Right lobe of liver (tissue), 6 donors: ENCODE results near the gene LRP1. TPM values are rescaled to one million over a fixed set of nuclear protein-coding genes. Genes with fewer than 3 reads are reported as not detected.

Source experiments
- ATAC-seq, 4 donors: fragments of 200-7000 bp; cut with Tn5 transposase; one replicate each; pipeline ENCODE4 v1.9.1; 2020; ENCODE audit warnings: mild to moderate bottlenecking in 4 of 4, moderate library complexity in 4 of 4
- DNase-seq, 3 donors: peaks; one replicate each; pipeline ENCODE4 v3.0.0-alpha.2; 2020
- H3K27ac ChIP-seq, 3 donors: fragments of 200-600 bp; one replicate each; pipeline ENCODE4 v1.8.0; 2022
- H3K27me3 ChIP-seq, 2 donors: fragments of 200-600 bp; one replicate each; pipeline ENCODE4 v1.8.0; 2022
- H3K36me3 ChIP-seq, 4 donors: fragments of 200-600 bp; sonication (generic) in 1 of 4; one replicate each; pipeline versions ENCODE4 v1.5.1 to v1.8.0; 2017 to 2022; ENCODE audit warnings: control low read depth in 1 of 4
- H3K4me1 ChIP-seq, 4 donors: fragments of 200-600 bp; sonication (generic) in 1 of 4; one replicate each; pipeline versions ENCODE4 v1.5.1 to v1.8.0; 2017 to 2022; ENCODE audit warnings: control low read depth in 1 of 4
- H3K4me3 ChIP-seq, 3 donors: fragments of 200-600 bp; one replicate each; pipeline ENCODE4 v1.8.0; 2022
- H3K9me3 ChIP-seq, 4 donors: fragments of 200-600 bp; sonication (generic) in 1 of 4; one replicate each; pipeline versions ENCODE4 v1.5.1 to v1.8.0; 2017 to 2022; ENCODE audit warnings: control low read depth in 1 of 4
- POLR2A ChIP-seq: fragments of 450-650 bp; IDR thresholded peaks from one replicate; pipeline ENCODE4 v1.6.1; 2017; ENCODE audit warnings: antibody characterized with exemption, mild to moderate bottlenecking
- WGBS: methylation state at CpG from one replicate; pipeline ENCODE4 v1.1.6; 2018; ENCODE audit warnings: low coverage, low lambda C conversion rate; ENCODE audit not compliant: insufficient coverage; ENCODE audit errors: missing lambda C conversion rate; 5-methylcytosine and 5-hydroxymethylcytosine counted together
- intact Hi-C, 2 donors: fragments of 100-400 bp; cut with DNase I; formaldehyde crosslinking; loops; one replicate each; pipeline versions ENCODE4 v1.11.2 to v1.14.1; 2022
- total RNA-seq, 6 experiments: library from RNA; depleted of rRNA in 2 of 6; stranded (reverse); fragments of >200 nt in 2 of 6; fragmentation: NEBNext Ultra II Directional in 3 of 6; extraction: Animal tissue kit (Norgen Biotek cat#: 25700) in 3 of 6; gene quantifications; one replicate each; pipeline versions ENCODE4 v1.1.0 to v1.2.4, GENCODE V29; 2016 to 2023
- TF ChIP-seq, protein P1 (sequence below), 4 donors: fragments of 200-600 bp in 3 of 4; fragments of 450-650 bp in 1 of 4; IDR thresholded peaks; one replicate each; pipeline versions ENCODE4 v1.5.1 to v1.8.0; 2016 to 2022; ENCODE audit warnings: antibody characterized with exemption in 4 of 4, mild to moderate bottlenecking in 2 of 4
- donor health status: DM: no; HTN: yes; CAD: no.
- donor health status: DM: no; HTN: no; CAD: no.
- donor health status: DM: no; HTN: no; CAD: no.
- donor health status: DM: no; HTN: yes; CAD: no.
- donor health status: DM: no; HTN: yes; CAD: no.

The LRP1 gene
- total RNA-seq, 6 experiments from 2014 or later = 268 to 387 (median 301) TPM

DNA sequence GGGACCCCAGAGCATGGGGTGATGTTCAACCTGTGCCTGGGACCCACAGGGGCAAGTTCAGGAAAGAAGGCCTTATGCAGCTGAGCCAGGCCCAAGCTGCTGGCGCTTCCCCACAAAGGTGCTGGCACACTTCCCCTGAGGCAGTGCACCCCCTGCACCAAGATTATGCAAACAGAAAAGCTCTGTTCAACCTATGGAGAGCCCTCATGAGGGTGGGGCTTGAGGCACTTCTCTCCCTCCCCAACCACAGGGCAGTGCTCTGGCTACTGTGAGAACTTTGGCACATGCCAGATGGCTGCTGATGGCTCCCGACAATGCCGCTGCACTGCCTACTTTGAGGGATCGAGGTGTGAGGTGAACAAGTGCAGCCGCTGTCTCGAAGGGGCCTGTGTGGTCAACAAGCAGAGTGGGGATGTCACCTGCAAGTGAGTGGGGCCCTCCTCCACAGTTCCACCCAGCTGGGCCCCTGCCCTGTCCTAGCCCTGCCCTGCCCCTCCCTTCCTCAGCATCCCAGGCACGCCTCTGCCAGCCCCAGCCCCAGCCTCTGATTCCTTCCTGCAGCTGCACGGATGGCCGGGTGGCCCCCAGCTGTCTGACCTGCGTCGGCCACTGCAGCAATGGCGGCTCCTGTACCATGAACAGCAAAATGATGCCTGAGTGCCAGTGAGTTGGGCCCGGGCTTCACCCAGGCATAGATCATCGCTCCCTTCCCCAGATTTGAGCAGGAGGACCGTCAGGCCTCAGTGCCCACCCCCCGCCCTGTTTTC is 82.8 kb downstream of the LRP1 start:
- no peak overlapping the region for H3K4me3 ChIP-seq
- no peaks in the 10 kb centered on the region for H3K27me3 ChIP-seq
- WGBS = 60% methylated on average over 1 of the region's 16 CpGs
- peaks cover 0 to 1% (median 0%) of the 10 kb centered on the region in 4 donors for H3K4me1 ChIP-seq
- peaks cover 0 to 69% (median 38%) of the 10 kb centered on the region in 4 donors for H3K36me3 ChIP-seq
- TF ChIP-seq, protein P1, sequence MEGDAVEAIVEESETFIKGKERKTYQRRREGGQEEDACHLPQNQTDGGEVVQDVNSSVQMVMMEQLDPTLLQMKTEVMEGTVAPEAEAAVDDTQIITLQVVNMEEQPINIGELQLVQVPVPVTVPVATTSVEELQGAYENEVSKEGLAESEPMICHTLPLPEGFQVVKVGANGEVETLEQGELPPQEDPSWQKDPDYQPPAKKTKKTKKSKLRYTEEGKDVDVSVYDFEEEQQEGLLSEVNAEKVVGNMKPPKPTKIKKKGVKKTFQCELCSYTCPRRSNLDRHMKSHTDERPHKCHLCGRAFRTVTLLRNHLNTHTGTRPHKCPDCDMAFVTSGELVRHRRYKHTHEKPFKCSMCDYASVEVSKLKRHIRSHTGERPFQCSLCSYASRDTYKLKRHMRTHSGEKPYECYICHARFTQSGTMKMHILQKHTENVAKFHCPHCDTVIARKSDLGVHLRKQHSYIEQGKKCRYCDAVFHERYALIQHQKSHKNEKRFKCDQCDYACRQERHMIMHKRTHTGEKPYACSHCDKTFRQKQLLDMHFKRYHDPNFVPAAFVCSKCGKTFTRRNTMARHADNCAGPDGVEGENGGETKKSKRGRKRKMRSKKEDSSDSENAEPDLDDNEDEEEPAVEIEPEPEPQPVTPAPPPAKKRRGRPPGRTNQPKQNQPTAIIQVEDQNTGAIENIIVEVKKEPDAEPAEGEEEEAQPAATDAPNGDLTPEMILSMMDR (IDR thresholded peaks at IDR 0.05) = no peak
- TF ChIP-seq POLR2A = no peak
- intact Hi-C loops = no loop called here
- no peak overlapping the region for H3K27ac ChIP-seq
- no peaks in the 10 kb centered on the region for H3K9me3 ChIP-seq
- ATAC-seq (no peak), DNase-seq (no peak)

DNA sequence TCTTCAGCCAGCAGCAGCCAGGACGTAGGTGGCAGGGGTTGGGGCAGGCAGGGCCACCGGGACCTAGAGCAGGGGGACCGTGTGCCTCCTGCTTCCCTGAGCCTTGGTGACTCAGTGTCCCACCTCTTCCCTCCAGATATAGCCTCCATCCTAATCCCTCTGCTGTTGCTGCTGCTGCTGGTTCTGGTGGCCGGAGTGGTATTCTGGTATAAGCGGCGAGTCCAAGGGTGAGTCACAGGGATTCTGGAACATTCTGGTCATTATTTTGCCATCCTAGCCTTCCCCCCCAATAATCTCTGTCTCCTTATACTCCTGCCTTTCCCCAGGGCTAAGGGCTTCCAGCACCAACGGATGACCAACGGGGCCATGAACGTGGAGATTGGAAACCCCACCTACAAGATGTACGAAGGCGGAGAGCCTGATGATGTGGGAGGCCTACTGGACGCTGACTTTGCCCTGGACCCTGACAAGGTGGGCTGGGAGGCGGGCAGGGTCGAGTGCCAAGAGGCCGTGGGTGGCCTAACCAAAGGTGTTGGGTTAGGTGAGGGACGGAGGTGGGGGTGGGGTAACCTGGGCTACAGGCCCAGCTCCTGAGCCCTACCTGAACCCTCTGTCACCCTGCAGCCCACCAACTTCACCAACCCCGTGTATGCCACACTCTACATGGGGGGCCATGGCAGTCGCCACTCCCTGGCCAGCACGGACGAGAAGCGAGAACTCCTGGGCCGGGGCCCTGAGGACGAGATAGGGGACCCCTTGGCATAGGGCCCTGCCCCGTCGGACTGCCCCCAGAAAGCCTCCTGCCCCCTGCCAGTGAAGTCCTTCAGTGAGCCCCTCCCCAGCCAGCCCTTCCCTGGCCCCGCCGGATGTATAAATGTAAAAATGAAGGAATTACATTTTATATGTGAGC is 83.8 kb downstream of the LRP1 start:
- Histone ChIP-seq H3K4me3 (no peak overlapping the region), H3K36me3 (peaks cover 0 to 59% (median 31%) of the 10 kb centered on the region in 4 donors), H3K9me3 (no peaks in the 10 kb centered on the region), H3K27ac (no peak overlapping the region), H3K27me3 (no peaks in the 10 kb centered on the region), H3K4me1 (peaks cover 0 to 9% (median 0%) of the 10 kb centered on the region in 4 donors)
- 77% methylated on average over 17 of the region's 27 CpGs for WGBS
- ATAC-seq = no peak
- intact Hi-C loops = no loop called here
- DNase-seq = no peak
- TF ChIP-seq, protein P1 (IDR thresholded peaks at IDR 0.05) = no peak
- no peak for TF ChIP-seq POLR2A

DNA sequence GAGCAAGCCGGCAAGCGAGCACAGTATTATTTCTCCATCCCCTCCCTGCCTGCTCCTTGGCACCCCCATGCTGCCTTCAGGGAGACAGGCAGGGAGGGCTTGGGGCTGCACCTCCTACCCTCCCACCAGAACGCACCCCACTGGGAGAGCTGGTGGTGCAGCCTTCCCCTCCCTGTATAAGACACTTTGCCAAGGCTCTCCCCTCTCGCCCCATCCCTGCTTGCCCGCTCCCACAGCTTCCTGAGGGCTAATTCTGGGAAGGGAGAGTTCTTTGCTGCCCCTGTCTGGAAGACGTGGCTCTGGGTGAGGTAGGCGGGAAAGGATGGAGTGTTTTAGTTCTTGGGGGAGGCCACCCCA is 84.4 kb downstream of the LRP1 start:
- H3K27ac ChIP-seq = no peak overlapping the region
- TF ChIP-seq, protein P1 (IDR thresholded peaks at IDR 0.05) = no peak
- no peak for DNase-seq
- H3K9me3 ChIP-seq = no peaks in the 10 kb centered on the region
- H3K4me1 ChIP-seq = peaks cover 0 to 14% (median 0%) of the 10 kb centered on the region in 4 donors
- intact Hi-C loops = no loop called here
- peaks cover 0 to 53% (median 28%) of the 10 kb centered on the region in 4 donors for H3K36me3 ChIP-seq
- H3K27me3 ChIP-seq = peaks cover 0 to 2% of the 10 kb centered on the region in 2 donors
- WGBS = 83% methylated on average over 3 of the region's 7 CpGs
- no peak for ATAC-seq
- no peak overlapping the region for H3K4me3 ChIP-seq

DNA sequence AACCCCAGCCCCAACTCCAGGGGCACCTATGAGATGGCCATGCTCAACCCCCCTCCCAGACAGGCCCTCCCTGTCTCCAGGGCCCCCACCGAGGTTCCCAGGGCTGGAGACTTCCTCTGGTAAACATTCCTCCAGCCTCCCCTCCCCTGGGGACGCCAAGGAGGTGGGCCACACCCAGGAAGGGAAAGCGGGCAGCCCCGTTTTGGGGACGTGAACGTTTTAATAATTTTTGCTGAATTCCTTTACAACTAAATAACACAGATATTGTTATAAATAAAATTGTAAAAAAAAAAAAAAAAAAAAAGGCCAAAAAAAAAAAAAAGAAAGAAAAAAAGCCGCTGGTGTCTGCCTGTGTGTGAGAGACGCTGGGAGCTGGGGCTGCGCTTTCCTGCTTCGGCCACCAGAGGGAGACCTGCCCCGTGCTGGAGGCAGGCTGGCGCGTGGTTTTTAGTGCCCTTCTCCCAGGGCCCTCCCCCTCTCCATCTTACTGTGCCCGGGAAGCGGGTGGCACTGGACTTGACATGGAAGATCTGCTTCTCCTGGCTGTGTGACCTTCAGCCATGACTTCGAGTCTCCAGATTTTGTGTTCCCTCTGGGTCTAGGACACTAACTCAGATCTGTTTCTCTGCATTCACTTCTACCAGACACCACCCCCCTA is 84.9 kb downstream of the LRP1 start:
- peak; percentile 74 to 83 (median 79) for ATAC-seq
- peak; percentile 82 to 85 (median 85) for DNase-seq
- Histone ChIP-seq H3K4me1 (peaks cover 0 to 14% (median 0%) of the 10 kb centered on the region in 4 donors), H3K27me3 (peaks cover 0 to 7% of the 10 kb centered on the region in 2 donors), H3K4me3 (no peak overlapping the region), H3K36me3 (peaks cover 0 to 48% (median 25%) of the 10 kb centered on the region in 4 donors), H3K27ac (no peak overlapping the region), H3K9me3 (no peaks in the 10 kb centered on the region)
- 13% methylated on average over 15 of the region's 16 CpGs for WGBS
- intact Hi-C loops = no loop called here
- TF ChIP-seq, protein P1 (IDR thresholded peaks at IDR 0.05) = peak; percentile 87 to 94 (median 90)
- TF ChIP-seq POLR2A = no peak
